ENCODE data around the gene GRK3.
"Not testable (repeated sequence)": the region's sequence is repeated elsewhere in the genome, so short reads cannot be mapped to it uniquely, and the experiment has no call there.

Gene GRK3

DNA sequence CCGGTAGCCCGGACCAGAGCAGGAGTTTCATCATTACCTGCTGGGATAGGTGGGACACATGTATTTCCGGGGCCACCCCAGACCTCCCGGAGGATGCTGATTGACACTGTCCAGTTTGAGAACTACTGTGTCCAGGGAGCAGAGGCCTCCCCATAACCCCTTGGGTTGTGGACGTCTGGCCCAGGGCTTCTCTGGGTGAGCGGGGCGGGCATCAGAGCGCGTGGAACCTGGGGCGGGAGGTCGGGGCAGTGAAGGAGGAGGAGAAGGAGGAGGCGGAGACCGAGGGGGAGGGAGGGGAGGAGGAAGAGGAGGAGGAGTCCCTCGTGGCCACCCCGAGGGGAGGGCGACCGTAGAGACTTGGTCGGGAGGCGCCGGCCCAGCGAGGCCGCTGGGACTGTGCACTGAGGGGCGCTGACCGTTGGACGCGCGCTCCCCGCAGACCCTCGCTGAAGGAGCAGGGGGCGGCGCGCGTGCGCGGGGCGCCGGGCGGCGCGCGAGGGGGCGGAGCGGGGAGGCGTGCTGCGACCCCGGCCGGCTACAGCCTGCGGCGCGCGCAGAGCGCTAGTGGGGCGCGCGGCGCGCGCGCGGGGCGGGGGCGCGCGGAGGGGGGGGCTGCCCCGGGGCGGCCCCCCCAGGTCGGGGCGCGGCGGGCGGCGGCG, at the start of gene GRK3:
GRK3 (plus strand) TSS at position 356 of the 659 bp plus-strand sequence. CDS start 366 bp downstream, outside the sequence.
- DNase-seq (ENCODE audit: low spot score) = peak; percentile 32

GRCh38 chr22:25518000-25518663, 46.3 kb upstream of the GRK3 start:
- no peak for DNase-seq (ENCODE audit: low spot score)

- no peak for DNase-seq (ENCODE audit: low spot score)
Measured at GRCh38 chr22:25525376-25525775, 39.1 kb upstream of the GRK3 start.

DNA sequence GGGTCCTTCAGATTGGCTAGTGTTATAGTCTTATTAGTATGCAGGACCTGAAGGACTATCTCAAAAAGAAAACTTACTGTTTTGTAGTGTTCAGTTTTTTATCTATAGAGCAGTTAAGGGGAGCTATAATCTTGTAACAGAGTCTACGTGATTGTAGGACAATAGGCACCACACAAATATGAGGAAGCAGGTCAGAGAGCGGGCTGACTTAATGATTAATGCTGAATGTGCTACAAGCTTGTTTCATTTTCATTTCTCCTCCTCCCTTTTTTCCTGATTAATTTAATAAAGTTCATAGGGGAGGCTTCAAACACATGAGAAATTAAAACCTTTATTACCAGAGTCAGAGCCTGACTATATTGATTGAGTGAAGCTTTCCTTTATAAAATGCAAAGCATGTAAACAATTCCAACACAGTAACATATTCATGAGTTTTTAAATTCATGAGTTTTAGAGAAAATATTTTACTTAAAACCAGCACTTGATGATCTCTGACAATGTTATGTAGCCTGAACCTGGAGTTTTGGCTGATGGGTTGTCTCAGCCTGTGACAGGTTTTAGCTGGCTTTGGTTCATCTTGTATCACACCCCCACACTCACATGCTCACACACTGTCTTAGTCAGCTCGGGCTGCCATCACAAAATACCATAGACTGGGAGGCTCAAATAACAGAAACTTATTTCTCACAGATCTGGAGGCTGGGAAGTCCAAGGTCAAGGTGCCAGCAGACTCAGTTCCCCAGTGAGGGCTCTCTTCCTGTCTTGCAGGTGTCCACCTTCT, 38.5 kb upstream of the GRK3 start:
- not testable (repeated sequence) for DNase-seq (ENCODE audit: low spot score)

GRCh38 chr22:25527016-25527415, 37.5 kb upstream of the GRK3 start:
- not testable (repeated sequence) for DNase-seq (ENCODE audit: low spot score)

- not testable (repeated sequence) for DNase-seq (ENCODE audit: low spot score)
Measured at GRCh38 chr22:25528068-25528467, 36.4 kb upstream of the GRK3 start.

GRCh38 chr22:25529059-25529458, 35.4 kb upstream of the GRK3 start:
- DNase-seq (ENCODE audit: low spot score) = not testable (repeated sequence)

- not testable (repeated sequence) for DNase-seq (ENCODE audit: low spot score)
Measured at GRCh38 chr22:25529541-25530137, 34.8 kb upstream of the GRK3 start.

DNA sequence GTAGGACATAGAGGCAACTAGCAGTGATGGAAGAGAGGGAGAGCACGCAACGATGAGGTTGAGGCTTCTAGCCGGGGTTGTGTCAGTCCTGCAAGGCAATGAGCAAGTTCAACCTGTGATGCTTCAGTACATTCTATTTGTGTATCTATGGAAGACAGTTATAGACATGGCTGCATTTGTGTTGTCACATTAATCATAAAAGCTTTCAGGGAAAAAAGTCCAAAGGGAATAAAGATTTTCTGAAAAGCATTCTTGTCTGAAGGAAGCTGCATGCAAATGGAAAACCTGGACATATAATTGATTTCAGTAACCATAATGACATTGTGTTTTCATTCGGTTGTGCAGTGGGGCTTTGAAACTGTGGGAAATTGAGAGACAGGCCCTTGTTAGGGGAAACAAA, 32.8 kb upstream of the GRK3 start:
- not testable (repeated sequence) for DNase-seq (ENCODE audit: low spot score)

DNA sequence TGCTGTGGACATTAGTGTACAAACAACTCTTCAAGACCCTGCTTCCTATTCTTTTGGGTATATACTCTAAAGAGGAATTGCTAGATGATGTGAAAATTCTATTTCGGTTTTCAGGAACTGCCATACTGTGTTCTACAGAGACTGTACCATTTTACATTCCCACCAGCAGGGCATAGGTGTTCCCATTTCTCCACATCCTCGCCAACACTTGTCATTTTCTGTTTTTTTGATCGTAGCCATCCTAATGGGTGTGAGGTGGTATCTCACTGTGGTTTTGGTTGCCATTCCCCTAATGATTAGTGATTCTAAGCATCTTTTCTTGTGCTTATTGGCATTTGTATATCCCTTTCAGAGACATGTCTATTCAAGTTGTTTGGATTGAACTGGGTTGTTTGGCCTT, 29.8 kb upstream of the GRK3 start:
- no peak for DNase-seq (ENCODE audit: low spot score)

- no peak for DNase-seq (ENCODE audit: low spot score)
Measured at GRCh38 chr22:25536589-25536988, 27.9 kb upstream of the GRK3 start.

DNA sequence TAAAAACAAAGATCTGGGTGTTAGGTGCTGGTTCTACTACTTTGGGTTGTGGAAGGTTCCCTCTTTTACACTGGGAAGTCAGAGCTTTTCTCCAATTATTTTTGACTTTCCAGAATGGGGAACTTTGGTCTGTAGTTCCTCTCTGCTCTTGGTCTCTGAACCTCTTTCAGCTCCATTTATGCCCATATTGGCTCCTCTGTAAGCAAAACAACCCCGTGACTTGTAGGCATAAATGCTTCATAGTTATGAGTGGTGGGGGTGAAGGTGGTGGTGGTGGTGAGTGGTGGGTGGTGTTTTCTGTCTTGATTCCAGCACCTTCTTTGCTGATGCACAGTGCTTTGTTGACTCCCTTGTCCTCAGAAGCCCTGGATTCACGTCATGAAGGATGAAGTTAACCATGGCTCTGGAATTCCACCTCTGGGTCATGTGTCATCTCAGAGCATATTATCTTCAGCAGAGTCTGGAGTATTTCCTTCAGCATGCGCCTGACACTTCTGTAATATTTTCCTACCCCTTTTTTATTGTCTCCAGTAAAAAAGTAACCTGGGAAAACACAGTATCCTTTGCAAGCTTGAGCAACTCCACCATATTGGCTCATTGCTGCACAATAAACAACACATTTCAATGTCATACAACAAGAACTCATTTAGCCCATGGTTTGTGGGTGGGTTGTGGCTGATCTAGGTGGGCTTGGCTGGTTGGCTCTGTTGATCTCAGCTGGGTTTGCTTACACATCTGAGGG, 24.1 kb upstream of the GRK3 start:
- no peak for DNase-seq (ENCODE audit: low spot score)

DNA sequence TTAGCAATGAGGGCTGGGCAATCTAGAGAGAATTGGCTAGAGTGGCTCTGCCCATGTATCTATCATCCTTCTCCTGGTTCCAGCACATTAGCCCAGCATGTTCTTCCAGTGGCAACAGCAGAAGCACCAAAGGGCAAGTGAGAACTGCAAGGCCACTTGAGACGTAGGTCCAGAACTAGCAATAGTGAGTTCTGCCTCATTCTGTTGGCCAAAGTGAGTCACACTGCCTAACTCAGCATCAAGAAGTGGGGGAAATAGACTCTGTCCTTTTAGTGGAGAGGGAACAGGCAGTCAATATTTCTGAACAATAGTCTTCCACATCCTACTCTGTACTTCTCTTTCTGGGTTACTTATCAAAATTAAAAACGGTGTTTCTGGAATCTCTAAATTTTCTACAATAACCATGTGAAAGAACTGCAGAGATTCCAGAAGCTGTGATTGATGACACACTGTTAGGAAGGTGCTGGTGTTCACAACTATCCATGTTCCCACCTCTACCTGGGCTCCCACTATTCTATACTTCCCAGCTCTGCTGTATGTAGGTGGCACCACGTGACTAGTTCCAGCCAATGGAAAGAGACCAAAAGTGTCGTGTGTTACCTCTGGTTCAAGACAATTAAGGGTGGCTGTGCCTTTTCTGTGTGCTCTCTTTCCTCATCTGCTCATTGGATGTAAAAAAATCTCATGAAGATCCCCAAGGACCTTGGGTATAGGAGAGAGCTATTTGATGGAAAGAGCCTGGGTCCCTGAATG, 23.4 kb upstream of the GRK3 start:
- no peak for DNase-seq (ENCODE audit: low spot score)

- no peak for DNase-seq (ENCODE audit: low spot score)
Measured at GRCh38 chr22:25542191-25542590, 22.3 kb upstream of the GRK3 start.

- no peak for DNase-seq (ENCODE audit: low spot score)
Measured at GRCh38 chr22:25542720-25543402, 21.6 kb upstream of the GRK3 start.

DNA sequence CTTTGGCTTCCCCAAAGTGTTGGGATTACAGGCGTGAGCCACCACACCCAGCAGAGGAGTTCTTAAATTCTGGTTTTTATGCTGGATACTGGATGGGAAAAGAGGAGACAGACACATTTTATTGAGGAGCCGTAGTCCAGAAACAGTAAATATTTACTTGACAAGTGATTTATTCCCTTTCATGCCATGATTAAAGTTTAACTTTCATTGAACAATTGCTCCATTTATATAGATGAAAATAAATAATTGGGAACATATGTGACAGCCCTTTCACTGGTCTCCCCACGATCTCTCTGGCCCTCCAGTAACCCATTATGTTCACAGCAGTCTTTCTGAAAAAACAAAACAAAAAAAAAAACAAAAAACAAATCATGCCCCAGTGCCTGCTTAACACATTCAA, 19.3 kb upstream of the GRK3 start:
- no peak for DNase-seq (ENCODE audit: low spot score)

DNA sequence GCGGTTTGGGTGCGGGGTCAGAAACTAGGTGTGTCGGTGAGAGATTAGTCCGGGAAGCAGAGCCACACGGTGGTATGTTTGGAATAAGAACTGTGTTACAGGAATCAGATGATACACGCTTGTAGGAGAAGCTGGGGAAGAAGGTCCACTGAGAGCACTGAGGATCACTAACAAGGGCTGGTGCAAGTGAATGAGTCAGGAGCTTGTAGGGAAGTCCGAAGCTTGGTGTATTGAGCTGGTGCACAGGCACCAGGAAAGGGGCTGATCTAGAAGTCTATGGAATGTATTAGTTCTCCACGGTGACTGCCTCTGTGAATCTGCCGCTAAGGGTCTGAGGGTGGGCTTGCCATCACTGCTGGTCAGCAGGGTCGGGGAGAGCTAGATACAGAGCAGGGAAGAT, 18.8 kb upstream of the GRK3 start:
- DNase-seq (ENCODE audit: low spot score) = no peak

DNA sequence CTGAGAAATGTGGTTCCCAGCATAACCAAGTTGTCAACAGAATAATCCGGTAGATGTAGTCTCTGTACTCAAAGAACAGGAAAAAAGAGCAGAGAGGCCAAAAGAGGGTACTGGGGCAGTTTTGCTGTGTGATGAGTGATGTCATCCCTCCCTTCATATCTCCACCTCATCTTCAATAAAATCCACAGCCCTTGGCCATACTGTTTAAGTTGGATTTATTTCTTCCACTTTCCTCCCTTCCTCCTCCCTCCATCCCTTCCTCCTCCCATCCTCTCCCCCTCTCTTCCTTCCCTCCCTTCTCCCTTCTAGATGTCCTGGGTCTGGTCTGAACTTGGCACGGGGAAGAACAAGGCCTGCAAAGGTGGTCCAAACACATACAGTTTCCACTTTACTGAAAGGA, 18.2 kb upstream of the GRK3 start:
- no peak for DNase-seq (ENCODE audit: low spot score)

- DNase-seq (ENCODE audit: low spot score) = no peak
Measured at GRCh38 chr22:25546751-25547150, 17.7 kb upstream of the GRK3 start.

DNA sequence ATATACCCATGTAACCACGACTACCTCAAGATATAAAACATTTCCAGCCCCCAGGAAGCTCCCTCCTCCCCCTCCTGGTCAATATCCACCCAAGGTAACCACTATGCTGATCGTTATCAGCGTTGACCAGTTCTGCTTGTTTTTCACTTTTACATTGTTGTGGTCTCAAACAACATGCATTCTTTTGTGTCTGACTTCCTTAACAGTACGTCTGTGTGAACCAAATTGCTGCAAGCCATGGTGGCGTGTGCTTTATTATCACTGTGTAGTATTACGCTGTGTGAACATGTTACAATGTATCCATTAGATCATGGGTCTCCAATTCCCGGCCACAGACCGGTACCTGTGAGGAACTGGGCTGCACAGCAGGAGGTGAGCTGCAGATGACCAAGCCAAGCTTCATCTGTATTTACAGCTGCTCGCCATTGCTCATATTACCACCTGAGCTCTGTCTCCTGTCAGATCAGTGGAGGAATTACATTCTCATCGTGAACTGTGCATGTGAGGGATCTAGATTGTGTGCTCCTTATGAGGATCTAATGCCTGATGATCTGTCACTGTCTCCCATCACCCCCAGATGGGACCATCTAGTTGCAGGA, 15.5 kb upstream of the GRK3 start:
- no peak for DNase-seq (ENCODE audit: low spot score)

Measured in CD4-positive, alpha-beta T cell treated with Interleukin-15 for 4 hours (primary cell).